Muscle layer of duodenum (tissue), 2 donors: ENCODE data around the gene MSS51.

Experiments
- H3K27ac ChIP-seq: one replicate; pipeline ENCODE4 v1.7.0; 2013; ENCODE audit warnings: mild to moderate bottlenecking, low read length
- H3K27me3 ChIP-seq: one replicate; pipeline ENCODE4 v1.7.0; 2013; ENCODE audit warnings: low read depth, mild to moderate bottlenecking, control low read depth, low read length
- H3K36me3 ChIP-seq, 2 donors: one replicate each; pipeline ENCODE4 v1.7.0; 2013; ENCODE audit warnings: low read length in 2 of 2, control low read depth in 1 of 2, mild to moderate bottlenecking in 1 of 2; ENCODE audit not compliant: insufficient read depth in 2 of 2, control insufficient read depth in 1 of 2
- H3K4me1 ChIP-seq, 2 donors: one replicate each; pipeline ENCODE4 v1.7.0; 2013; ENCODE audit warnings: low read length in 2 of 2, mild to moderate bottlenecking in 2 of 2, control low read depth in 1 of 2, moderate library complexity in 1 of 2; ENCODE audit not compliant: insufficient read depth in 2 of 2, control insufficient read depth in 1 of 2
- H3K4me3 ChIP-seq, 2 donors: one replicate each; pipeline ENCODE4 v1.7.0; 2013; ENCODE audit warnings: low read length in 2 of 2, low read depth in 1 of 2, mild to moderate bottlenecking in 1 of 2
- H3K9me3 ChIP-seq, 2 donors: one replicate each; pipeline ENCODE4 v1.7.0; 2013; ENCODE audit warnings: low read length in 2 of 2, control low read depth in 1 of 2, mild to moderate bottlenecking in 1 of 2; ENCODE audit not compliant: control insufficient read depth in 1 of 2
- donor health status: healthy.

The MSS51 gene

DNA sequence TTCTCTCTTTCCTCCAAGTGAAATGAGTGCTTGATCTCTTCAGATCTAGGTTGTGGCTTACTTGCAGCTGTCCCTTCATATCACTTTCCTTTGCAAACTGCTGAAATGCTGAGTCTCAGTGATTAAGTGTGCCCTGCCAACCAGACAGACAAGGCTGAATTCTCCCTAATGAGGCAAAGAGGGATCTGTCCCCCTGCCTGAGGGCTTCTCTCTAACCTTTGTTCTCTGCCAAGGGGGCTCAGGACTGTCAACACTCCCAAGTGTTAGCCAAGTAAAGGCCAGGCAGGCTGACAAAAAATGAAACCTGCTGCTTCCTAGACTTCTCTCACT is at the start of gene MSS51:
Gene MSS51, minus strand, starts transcription at position 24 of the 330 bp plus-strand sequence. CDS start 5,277 bp downstream, outside the sequence.
- Histone ChIP-seq H3K4me3 (no peak within 1 kb of the TSS), H3K27me3 (no peaks in the 10 kb centered on the region), H3K9me3 (no peaks in the 10 kb centered on the region), H3K4me1 (no peaks in the 10 kb centered on the region), H3K27ac (no peak within 1 kb of the TSS), H3K36me3 (peaks cover 10 to 28% of the 10 kb centered on the region in 2 donors)

DNA sequence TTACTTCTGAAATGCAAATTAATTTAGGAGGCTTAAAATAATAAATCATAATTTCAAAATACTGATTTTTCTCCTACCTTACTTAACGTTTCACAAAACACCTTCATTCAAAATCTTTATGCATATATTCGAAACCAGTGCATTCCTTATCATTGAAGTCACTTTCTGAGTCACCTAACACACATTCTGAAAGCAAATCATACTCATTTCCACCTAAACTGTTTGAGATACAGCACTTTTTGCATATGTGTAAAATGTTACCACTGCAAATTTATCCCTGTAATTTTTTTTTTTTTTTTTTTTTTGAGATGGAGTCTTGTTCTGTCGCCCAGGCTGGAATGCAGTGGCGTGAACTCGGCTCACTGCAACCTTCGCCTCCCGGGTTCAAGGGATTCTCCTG is 46.8 kb upstream of the MSS51 start:
- Histone ChIP-seq H3K27me3 (no peaks in the 10 kb centered on the region), H3K4me1 (no peaks in the 10 kb centered on the region), H3K9me3 (no peaks in the 10 kb centered on the region), H3K27ac (no peak overlapping the region), H3K36me3 (peaks cover 30 to 41% of the 10 kb centered on the region in 2 donors), H3K4me3 (no peak overlapping the region)

DNA sequence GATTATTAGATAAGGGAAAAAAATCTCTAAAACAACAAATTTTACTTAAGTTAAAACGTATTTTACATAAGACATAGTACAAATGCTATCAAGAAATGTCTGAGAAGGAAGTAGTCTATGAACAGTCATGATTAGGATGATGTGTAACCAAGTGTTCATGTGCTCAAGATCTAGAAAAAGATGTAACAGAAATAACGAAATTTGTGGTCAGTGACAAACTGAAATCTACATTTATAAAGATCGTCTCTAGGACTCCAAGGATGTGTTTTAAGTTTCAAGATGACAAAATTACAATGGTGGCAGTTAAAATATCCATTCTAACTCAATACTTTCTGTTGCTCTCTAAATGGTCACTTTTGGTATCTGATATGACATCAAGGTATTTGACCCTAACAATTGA is 45.3 kb upstream of the MSS51 start:
- H3K36me3 ChIP-seq: peaks cover 36 to 51% of the 10 kb centered on the region in 2 donors
- H3K27ac ChIP-seq: no peak overlapping the region
- H3K9me3 ChIP-seq: no peaks in the 10 kb centered on the region
- no peak overlapping the region for H3K4me3 ChIP-seq
- H3K4me1 ChIP-seq: no peaks in the 10 kb centered on the region
- no peaks in the 10 kb centered on the region for H3K27me3 ChIP-seq

DNA sequence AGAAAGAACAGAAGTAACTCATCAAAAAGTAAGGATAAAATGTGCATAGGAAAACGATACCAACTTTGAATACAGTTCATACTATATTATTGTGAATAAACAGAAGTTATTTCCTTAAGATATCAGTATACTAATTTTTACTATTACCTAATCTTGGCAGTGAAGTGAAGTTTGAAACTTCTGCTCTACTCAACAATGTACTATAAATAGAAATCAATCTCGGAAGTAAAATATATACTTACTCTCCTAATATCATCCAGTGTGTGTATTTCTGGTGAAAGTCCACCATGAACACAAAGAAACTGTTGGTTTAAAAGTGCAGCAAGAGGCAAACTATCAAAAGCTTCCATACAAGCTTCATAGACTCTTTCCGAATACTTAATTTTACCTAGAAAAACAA is 37.9 kb upstream of the MSS51 start:
- H3K27me3 ChIP-seq: no peaks in the 10 kb centered on the region
- H3K9me3 ChIP-seq: no peaks in the 10 kb centered on the region
- H3K36me3 ChIP-seq: peaks cover 39 to 55% of the 10 kb centered on the region in 2 donors
- H3K27ac ChIP-seq: no peak overlapping the region
- no peaks in the 10 kb centered on the region for H3K4me1 ChIP-seq
- no peak overlapping the region for H3K4me3 ChIP-seq

DNA sequence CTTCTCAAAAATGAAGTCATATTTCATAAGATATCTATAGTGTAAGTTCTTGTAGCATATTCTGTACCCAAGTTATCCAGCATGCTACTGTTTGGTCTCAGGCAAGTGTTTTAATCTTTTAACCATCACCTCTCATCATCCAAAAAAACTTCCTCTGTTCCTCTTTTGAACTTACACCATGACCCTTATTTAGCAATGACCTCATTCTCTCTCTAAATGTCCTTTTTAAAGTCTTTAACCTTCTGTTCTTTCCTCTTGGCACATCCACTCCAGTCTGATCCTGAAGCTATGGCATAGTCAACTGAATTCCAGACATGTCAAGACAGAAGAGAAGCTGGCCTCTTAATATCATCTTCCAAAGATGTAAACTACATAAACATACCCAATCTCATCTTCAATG is 36.2 kb upstream of the MSS51 start:
- H3K27me3 ChIP-seq: no peaks in the 10 kb centered on the region
- peaks cover 25 to 54% of the 10 kb centered on the region in 2 donors for H3K36me3 ChIP-seq
- no peaks in the 10 kb centered on the region for H3K4me1 ChIP-seq
- no peak overlapping the region for H3K27ac ChIP-seq
- no peak overlapping the region for H3K4me3 ChIP-seq
- H3K9me3 ChIP-seq: no peaks in the 10 kb centered on the region

DNA sequence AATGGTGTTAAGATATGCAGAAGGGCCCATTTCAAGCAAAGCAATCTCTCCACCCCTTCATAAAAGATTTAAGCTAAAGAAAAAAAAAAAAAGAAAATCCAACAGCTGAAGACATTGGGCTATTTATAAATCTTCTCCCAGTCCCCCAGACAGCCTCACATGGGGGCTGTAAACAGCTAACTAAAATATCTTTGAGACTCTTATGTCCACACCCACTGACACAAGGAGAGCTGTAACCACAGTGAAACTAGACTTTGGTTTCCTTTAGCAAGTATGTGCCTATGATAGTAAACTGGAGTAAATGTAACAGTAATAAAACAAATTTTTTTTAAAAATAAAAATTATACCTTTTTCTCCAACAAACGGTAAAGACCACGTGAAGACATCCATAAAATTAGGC is 33.8 kb upstream of the MSS51 start:
- Histone ChIP-seq H3K27ac (no peak overlapping the region), H3K4me1 (no peaks in the 10 kb centered on the region), H3K4me3 (no peak overlapping the region), H3K36me3 (peaks cover 22 to 52% of the 10 kb centered on the region in 2 donors), H3K9me3 (no peaks in the 10 kb centered on the region), H3K27me3 (no peaks in the 10 kb centered on the region)

DNA sequence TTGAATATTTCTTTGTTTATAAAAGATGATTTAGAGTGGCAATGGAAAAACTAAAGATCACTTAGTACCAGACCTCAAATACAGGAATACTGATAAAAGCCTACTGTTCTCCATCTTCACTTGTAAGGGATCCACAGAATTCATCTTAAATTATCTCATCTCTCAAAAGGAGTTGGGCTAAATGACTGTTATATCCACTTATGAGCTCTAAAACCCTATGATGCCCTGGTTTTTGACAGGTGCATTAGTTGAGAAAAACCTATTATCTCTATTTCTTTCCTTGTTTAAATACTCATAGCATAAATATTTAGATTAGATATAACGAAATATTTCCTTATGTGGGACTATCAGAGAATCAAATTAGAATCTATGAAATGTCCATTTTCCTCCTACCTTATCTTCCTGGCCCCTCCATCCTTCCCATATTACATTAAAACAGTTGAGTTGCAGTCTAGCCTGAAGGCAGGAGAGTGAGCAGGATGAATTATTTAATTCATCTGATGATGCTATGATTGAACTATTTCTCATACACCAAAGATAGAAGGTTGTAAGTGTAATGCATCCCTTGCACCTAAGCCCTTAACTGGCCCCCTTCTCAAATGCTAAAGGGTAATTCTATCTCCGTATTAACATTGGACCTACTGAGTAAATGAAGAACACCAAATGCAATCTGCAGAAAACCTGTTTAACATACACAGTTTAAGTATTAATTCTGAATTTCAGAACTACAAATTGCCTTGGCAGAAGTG is 32.8 kb upstream of the MSS51 start:
- no peaks in the 10 kb centered on the region for H3K4me1 ChIP-seq
- no peaks in the 10 kb centered on the region for H3K27me3 ChIP-seq
- H3K27ac ChIP-seq: no peak overlapping the region
- no peaks in the 10 kb centered on the region for H3K9me3 ChIP-seq
- H3K36me3 ChIP-seq: peaks cover 22 to 53% of the 10 kb centered on the region in 2 donors
- no peak overlapping the region for H3K4me3 ChIP-seq

DNA sequence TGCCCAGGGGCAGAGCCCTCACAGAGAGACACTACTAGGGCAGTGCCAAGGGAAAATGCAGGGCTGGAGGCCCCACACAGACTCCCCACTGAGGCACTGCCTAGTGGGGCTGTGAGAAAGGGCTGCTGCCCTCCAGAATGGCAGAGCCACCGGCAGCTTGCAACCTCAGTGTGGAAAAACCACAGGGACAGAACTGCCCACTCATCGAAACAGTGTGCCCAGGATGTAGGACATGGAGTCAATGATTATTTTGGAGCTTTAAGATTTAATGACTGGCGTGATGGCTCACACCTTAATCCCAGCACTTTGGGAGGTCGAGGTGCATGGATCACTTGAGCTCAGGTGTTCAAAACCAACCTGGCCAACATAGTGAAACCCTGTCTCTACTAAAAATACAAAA is 27.5 kb upstream of the MSS51 start:
- no peaks in the 10 kb centered on the region for H3K9me3 ChIP-seq
- no peak overlapping the region for H3K4me3 ChIP-seq
- H3K36me3 ChIP-seq: peaks cover 3 to 34% of the 10 kb centered on the region in 2 donors
- H3K4me1 ChIP-seq: no peaks in the 10 kb centered on the region
- H3K27me3 ChIP-seq: no peaks in the 10 kb centered on the region
- H3K27ac ChIP-seq: no peak overlapping the region

DNA sequence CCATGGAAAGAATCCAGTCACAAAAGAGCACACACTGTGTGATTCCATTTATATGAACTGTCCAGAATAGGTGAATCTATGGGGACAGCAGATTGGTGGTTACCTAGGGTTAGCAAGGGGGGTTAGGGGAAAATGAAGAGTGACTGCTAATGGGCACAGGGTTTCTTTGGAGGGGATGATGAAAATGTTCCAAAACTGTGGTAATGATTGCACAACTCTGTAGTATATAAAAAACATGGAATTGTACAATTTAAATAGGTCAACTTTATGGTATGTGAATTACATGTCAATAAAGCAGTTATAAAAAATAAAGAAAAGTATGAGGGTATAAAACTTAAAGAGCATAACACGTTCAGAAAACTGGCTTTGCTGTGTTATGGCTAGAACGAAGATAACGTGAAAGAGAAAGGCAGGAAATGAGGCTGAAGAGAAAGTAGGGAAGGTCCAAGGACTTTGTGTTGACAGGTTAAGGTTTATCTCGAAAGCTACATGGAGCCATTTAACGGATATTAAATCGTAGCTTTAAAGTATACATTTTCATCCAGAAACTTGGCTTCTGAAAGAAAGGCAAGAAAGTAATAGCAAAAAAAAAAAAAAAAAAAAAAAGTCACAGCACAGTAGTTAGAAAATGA is 26.4 kb upstream of the MSS51 start:
- Histone ChIP-seq H3K4me1 (no peaks in the 10 kb centered on the region), H3K36me3 (peaks cover 8 to 23% of the 10 kb centered on the region in 2 donors), H3K9me3 (no peaks in the 10 kb centered on the region), H3K27me3 (no peaks in the 10 kb centered on the region), H3K27ac (no peak overlapping the region), H3K4me3 (no peak overlapping the region)

DNA sequence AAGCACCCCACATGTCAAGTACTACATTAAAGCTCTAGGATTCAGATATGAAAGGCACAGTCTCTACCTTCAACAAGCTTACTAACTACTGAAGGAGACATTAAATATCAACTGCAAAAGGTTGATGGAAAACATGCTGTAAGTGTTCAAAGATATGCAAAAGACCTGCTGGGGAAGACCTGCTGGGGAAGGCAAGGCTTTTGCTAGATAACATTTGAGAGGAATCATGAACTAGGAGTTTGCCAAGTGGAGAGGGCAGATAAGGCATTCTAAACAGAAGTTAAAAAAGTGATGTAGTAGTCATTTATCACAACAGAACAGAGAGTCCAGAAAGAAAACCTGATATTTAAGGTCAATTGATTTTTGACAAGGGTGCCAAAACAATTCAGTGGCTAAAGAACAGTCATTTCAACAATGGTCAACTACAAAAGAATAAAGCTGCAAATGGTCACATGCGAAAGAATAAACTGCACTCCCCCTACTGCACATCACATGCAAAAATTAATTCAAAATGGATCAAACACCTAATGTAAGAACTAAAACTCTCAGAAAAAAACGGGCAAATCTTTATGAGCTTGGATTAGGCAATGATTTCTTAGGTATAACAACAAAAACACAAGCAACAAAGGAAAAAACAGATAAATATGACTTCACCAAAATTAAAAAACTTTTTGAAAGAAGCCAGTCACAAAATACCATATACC is 23.0 kb upstream of the MSS51 start:
- Histone ChIP-seq H3K27ac (no peak overlapping the region), H3K36me3 (peaks cover 9 to 12% of the 10 kb centered on the region in 2 donors), H3K9me3 (no peaks in the 10 kb centered on the region), H3K4me3 (no peak overlapping the region), H3K27me3 (no peaks in the 10 kb centered on the region), H3K4me1 (no peaks in the 10 kb centered on the region)

DNA sequence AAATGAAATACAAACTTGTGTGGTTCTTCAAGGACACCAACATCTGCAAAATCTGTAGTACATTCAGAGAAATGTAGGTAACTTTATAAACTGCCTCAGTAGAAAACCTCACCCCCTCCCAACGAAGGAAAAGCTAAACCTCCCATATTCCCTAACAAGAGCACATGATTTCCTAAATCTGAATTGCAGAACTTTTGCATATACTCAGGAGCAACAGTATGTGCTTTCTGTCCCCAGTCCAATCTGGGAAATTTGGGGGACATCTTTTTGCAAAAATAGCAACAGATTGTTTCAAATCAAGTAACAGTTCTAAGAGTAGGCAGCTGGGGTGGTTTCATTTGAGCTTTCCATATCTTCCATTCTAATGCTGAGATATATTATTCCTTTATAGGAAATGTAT is 15.8 kb upstream of the MSS51 start:
- Histone ChIP-seq H3K4me3 (no peak overlapping the region), H3K36me3 (peaks cover 9 to 28% of the 10 kb centered on the region in 2 donors), H3K27me3 (no peaks in the 10 kb centered on the region), H3K27ac (no peak overlapping the region), H3K4me1 (no peaks in the 10 kb centered on the region), H3K9me3 (no peaks in the 10 kb centered on the region)
